ENCODE measurements around the gene SH3BP4. TPM values are rescaled to one million over a fixed set of nuclear protein-coding genes. Genes with fewer than 3 reads are reported as not detected.

SH3BP4 gene
- total RNA-seq, 1 experiment from 2014 or later = 53.3 TPM

DNA sequence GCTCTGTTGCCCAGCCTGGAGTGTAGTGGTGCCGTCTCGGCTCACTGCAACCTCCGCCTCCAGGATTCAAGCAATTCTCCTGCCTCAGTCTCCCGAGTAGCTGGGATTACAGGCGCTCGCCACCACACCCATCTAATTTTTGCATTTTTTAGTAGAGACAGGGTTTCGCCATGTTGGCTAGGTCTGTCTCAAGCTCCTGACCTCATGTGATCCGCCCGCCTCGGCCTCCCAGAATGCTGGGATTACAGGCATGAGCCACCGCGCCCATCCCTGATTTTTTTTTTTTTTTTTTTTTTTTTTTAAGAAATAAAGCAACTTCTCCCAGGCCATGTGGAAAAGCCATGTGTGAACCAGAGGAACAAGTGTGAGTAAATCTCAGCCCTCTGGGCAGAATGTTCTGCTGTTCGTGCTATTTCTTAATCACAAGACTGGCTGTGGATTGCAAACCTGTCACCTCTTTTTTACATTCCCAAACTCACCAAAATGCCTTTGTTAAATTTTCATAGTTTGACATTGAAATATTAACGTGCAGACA lies 6.4 kb upstream of the SH3BP4 start:
- DNase-seq (ENCODE audit: low spot score) = no peak

DNA sequence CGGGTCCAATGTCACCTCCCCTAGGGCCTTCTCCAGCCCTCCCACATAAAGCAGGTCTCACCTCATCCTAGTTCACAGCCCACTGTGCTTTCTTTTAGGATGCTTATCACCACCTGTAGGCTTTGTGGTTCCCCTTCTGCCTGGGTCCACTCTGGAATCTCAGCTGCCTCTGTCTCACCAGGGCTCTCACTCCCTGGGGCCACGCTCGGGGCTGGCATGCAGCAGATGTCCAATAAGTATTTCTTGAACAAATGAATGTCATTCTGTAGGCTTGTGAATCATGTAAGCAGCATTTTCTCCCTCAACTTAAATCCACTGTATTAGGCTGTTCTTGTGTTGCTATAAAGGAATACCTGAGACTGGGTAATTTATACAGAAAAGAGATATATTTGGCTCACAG lies 4.3 kb upstream of the SH3BP4 start:
- DNase-seq (ENCODE audit: low spot score) = no peak

DNA sequence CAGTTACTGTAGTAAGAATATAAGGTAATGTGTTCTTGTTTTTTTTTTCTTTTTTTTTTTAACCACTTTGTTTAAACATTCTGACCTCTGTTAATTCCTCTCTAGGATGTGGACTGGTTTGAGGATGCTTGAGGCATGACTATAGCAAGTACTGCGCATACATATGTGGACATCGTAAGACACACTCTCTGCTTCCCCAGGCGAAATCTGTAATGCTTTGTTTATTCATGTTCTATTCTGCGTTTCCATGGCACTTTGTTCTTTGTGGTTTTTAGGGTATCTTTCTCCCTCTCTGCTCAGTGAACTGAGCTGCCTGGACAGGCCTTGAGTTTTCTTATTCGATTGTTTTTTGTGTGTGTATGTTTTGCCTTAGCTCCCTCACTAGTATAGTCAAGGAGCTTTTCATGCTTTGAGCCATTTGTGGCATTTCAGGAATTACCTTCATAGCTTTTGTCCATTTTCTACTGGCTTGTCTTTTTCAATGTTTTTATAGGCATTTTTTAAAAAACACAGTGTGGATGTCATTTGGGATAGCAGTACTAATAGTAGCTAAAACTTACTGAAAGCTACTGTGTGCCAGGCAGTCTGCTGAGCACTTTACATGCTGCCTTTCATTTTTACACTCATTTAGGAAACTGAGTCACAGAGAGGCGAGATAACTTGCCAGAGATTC lies 1.9 kb upstream of the SH3BP4 start:
- DNase-seq (ENCODE audit: low spot score) = peak; percentile 63

DNA sequence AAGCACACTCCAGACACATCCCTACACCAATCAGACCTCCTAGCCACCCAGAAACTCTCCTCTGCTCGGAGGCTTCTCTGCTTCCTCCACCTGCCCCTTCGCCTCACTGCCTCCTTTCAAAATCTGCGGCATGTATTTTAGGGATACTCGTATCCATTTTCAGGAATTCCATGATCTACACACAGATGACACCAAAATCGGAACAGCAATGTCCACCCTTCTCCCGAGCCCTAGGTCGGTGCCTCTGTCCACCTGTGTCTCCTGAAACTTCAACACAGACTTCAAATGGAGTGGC lies 1.4 kb upstream of the SH3BP4 start:
- no peak for DNase-seq (ENCODE audit: low spot score)

DNA sequence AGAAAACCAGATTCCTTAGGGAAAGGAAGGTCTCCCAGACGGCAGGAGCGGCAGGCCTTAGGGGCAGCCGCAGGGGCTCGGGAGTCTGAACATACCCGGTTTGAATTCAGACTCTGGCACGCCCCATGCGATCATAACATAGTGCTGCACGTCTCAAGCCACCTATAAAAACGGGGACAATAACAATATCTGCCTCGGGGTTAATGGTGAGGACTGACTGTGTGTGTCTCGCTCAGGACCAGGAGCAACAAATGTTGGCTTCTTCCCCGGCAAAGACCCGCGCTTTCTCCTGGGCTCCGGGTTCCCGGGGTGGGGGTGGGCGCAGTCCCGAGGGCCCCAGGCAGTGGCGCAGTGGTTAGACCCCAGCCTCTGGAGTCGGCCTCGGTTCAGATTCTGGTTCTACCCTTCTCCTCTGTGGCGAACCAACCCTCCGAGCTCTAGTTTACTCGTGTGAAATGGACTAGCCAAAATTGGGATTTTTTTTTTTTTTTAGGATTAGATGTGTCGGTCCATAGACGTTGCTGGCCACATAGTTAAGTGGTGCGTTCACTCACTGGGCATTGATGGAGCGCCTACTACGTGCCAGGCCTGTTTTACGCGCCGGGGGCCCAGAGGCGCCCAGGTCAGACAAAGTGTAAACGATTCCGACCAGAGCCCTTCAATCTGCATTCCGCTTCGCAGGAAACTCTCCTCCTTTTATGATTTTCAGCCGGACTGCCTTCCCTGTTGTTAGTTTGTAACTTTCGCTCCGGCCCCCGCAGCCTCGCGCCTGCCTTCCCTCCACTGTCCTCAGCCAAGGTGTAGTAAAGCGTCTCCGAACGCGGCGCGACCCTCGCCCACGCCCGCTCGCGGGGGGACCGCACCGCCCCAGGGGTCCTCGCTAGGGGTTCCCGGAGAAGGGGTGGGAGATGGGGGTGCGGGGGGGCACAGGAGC lies 820 bp upstream of the SH3BP4 start:
- DNase-seq (ENCODE audit: low spot score) = no peak

DNA sequence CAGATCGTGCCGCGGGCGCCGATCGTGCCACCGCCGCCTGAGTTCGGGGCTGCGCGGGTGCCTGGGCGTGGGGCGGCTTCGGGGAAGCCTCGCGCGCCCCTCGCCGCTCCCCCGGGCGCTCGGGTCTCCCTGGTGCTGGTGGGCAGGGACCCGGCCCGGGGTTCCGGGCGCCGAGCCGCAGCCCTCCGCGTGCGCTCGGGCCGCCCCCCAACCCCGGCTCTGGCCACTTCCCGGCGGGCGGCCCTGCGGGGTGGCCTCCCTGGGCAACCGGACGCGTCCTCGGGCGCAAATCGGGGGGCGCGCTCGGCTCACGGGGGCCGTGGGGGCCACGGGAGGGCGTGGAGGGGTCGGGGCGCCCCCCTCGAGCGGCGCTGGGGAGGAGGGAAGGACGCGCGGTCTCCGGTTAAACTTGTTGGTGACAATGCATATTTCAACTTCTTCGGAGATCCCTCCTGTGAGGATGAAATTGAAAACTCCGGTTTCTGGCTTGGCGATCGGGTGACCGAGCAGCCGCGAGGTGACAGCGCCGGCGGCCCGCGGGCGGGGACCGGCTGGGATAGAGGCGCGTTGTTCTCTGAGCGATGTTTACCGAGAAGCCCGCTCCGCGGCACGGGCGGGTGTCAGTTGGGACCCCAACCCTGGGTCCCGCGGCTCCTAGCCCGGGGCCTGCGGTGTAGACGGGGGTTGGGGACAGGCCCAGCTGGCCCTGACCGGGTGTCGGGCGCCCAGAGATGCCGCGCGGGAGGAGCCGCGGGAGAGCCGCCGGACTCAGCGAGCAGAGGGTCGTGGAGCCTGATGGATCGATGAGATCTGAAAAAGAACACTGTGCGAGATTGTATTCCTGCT lies 676 bp downstream of the SH3BP4 start:
- no peak for DNase-seq (ENCODE audit: low spot score)

DNA sequence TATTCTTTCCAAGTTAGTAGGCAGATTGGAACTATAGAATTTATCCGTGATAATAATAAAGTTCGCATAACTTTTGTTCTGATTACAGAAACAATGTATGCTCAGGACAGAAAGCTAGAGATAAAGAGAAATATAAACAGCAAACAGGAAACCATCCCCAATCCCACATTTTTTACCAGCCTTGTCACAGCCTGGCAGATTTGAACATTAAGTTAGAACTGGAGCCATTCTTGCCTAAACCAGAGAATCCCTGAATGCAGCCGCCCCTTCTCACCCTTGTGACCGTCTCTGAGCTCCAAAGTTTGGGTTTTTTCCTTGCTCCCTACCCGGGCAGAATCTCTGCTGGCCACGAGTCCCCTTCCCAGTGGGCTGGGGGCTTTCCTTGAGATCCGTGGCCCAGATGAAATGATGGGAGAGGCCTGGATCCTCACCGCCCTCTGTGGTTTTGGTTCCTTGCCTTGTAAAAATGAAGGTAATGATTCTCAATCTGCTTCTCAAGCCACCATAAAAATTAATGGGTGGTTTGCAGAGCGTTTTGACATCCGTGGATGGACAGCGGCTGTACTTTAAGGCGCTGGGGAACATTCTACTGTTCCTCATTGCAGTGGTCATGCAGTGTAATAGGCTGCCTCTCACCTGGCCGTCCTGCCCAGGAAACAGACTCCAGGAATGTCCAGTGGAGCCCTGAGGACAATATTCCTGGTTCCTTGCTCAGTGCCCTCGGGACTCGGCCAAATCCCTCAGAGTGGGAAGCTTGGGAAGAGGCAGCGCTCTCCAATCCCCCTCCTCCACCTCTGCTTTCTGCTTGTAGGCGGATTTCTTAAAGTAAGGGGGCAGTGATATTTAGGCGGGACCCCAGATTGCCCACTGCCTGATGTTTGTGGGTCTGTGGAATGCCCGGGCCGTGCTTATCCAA lies 1.6 kb downstream of the SH3BP4 start:
- DNase-seq (ENCODE audit: low spot score) = peak; percentile 40

DNA sequence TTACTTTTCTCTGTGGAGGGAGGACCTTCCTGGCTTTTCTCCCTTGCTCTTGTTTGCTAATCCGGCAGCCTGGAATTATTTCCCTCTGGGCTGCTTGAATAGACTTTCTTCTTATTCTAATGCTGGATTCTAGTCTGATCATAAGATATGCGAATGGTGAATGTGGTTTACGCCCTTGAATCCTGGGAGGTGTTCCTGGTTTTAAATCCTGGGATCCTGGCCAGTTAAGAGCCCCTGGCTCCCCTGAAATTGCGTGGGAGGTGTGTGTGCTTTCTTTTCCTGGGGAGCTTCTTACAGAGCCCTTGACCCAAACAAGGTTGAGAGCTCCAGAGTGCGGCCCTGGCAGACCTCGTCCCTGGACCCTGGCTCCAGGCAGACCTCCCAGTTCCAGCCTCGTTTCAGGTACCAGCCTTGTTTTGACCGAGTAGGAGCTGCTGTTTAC lies 2.8 kb downstream of the SH3BP4 start:
- DNase-seq (ENCODE audit: low spot score) = no peak

DNA sequence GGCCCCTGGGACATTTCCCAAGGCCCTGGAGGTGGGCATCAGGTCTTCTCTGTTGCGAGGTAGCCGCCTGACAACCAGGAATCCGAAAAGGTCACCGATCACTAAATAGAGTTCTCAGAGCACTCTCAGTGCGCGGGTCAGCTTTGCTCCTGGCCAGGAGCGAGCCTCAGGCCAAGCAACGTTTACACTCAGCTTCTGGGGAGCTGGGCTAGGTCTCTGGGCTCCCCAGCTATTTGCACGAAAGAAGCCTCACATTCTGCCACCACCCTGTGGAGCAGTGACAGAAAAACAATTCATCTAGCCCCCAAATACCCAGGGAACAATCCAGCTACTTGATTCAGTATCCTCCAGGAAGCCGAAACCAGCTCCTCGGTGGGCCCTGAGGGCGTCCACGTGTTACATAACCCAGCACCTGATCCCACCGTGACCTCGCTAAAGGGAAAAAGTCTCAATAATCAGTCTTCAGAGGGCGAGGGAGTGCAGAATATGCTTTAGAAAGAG lies 3.3 kb downstream of the SH3BP4 start:
- DNase-seq (ENCODE audit: low spot score) = no peak

DNA sequence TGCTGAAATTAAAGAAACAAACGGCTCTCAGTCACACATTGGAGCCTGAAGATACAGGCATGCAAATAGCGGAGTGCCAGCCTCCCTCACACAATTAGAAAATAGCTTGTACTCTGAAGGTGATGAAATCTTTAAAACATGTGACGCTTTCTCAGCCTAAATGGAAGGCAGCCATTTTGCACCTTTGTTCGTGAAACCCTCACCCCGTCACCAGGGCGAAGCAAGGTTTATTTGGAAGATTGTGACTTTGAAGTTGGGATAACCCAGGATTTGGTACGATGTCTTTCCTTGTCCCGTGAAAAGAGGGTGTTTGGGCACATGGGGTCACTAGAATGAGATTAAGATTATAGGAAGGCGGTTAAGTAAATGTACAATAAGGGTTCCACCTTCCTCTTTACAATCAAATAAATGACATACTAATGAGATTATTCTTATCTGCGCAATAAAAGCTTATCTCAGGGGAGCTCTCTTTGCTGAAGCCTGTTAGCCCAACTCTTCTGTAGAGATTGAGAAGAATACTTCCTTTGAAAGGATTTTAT lies 4.2 kb downstream of the SH3BP4 start:
- no peak for DNase-seq (ENCODE audit: low spot score)

DNA sequence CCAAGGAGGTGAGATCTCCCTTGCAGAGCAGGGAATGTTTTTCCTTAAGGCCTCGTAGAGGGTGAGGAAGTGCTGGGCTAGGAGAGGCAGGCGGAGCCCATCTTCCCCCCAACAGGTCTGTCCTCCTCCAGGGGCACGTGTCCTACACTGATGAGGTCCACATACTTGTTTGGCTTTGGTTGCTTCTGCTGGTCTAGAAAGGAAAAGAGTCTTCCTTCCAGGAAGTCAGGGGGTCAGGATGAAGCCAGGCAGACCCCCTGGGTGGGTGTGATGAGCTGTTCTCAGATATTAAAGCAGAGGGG lies 6.0 kb downstream of the SH3BP4 start:
- DNase-seq (ENCODE audit: low spot score) = no peak

DNA sequence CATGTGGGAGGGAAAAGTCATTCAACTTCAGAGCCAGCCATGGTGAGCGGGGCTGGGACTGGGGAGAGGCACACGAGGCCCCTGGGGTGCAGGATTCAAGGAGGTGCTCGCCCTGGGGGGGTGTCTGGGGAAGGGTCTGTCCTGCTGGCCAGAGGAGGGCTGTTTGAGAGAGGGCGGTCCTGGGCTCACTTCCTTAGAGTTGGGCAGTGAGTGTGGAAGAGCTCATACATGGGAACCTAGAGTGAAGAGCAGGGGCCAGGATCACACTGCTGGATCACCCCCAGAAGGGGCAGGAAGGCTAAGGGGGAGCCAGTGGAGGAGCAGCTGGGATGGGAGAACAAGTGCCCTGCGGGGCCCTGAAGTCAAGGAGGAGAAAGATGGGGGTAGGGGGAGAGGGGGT lies 6.5 kb downstream of the SH3BP4 start:
- DNase-seq (ENCODE audit: low spot score) = no peak

DNA sequence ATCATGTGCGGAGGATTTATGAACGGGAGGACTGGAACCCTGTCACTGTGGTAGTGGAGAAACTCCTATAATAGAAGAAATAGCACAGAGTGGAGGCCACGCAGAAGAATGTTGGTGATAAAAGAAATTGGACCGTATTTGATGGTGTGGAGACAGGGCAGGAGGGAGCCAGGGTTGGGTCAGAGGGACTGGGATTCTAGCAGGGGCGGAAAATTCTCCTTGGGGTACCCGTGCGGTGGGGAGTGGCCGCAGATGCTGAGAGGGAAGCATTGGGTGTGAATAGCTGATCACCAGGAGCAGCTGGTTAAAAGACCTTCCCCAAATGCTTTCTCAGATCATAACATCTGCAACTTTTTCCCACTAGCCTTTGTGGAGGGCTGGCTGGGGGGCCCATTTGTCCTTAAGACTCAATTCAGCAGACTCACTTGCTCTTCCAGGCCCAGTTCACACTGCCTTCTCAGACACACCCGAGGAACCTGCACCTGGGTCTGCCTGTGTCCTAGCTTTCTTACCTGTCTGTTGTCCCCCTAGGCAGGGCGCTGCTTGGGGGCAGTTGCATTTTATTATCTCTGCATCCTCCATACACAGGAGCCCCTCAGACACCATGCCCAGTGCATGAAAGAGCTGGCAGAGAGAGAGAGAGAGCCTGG lies 7.1 kb downstream of the SH3BP4 start:
- no peak for DNase-seq (ENCODE audit: low spot score)

DNA sequence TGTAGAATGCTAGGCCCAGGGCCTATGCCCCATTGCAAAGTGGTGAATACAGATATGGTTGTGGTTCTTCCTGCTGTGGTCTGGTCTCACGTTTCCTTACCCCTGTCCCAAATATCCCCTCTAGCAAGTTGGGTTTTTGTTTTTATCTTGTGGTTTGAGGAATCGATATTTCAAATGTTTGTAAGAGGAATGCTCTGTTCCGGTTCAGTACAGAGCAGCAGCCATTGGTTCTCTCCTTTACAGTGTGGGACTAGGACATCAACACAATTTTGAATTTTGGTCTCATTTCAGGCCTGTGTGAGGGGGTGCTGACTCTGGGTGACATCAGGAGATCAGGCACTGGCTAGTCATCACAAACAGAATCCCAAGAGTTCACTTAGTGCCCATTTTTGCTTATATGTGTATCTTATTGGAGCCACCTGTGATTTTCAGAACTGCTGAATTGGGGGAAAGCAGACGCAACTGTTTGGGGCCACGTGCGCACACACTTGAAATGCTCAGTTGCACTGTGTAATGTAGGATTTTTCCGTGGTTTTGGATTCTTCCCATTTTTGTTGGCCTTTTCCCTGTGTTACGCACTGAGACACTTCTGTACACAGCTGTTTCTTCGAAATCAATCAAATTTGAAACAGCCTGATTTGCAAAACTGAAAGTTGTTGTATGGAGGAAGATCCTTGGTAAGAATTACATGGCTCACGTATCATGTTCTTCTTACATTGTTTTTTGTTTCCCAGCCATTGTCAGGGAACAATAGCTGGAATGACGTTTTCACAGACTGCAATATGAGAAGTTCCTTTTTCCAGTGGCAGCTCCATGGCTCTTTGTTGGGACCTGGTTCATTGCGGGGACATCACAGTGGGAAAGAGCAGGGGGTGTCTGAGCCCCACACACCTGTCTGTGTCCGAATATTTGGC lies 8.6 kb downstream of the SH3BP4 start:
- no peak for DNase-seq (ENCODE audit: low spot score)

DNA sequence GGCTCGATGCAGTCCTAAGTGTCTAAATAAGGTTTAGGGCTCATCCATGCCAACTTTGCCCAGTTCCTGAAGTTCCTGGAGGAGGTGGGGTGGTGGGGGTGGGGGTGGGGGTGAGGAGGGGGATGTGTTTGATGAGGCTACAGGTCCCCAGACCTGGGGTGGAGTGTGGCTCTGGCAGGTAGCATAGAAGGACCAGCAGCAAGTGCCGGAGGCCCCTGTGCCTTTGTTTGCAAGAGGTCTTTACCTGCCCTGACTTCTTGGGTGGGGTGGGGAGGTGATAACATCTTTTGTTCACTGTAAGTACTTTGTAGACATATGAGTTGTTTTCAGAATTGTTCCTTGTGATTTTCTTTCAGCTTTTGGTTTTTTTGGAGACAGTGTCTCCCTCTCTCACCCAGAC lies 10.0 kb downstream of the SH3BP4 start:
- DNase-seq (ENCODE audit: low spot score) = no peak

DNA sequence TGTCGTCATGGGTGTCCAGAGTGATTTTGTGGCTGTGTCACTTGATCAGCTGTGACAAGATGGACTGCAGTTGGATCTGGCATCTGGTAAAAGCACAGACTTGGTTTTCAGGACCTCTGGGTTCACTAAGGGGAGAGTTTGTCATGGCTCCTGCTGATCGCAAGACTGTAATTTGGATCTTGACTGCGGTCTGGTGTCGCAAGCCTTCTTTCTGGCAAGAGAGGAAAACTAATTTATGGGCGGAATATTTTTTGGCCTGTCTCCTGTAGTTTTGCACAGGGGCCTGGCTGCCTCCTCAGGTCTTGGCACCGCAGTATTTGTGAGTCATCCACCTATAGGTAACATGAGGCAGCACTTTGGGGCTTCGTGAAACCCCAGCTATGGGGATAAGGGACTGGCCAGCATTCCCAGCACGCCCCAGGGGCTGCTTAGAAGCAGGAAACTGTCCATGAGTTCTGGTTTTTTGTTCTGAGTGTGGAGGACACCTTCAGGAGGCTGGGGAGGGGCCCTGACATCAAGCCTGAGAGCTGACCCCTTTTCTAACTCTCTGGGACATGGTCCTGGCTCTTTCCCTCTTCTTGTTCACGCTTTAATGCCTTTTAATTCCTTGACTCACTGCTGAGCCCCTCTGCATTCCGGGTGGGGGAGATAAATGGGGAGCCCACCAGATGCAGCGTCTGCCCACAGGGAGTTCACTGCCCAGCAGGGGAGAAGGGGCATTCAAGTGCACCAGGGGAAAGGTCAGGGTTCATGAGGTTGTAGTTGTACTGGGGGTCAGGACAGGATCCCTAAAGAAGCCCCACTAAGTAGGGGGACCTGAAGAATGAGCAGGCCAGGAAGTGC lies 12.2 kb downstream of the SH3BP4 start:
- peak; percentile 89 for DNase-seq (ENCODE audit: low spot score)

DNA sequence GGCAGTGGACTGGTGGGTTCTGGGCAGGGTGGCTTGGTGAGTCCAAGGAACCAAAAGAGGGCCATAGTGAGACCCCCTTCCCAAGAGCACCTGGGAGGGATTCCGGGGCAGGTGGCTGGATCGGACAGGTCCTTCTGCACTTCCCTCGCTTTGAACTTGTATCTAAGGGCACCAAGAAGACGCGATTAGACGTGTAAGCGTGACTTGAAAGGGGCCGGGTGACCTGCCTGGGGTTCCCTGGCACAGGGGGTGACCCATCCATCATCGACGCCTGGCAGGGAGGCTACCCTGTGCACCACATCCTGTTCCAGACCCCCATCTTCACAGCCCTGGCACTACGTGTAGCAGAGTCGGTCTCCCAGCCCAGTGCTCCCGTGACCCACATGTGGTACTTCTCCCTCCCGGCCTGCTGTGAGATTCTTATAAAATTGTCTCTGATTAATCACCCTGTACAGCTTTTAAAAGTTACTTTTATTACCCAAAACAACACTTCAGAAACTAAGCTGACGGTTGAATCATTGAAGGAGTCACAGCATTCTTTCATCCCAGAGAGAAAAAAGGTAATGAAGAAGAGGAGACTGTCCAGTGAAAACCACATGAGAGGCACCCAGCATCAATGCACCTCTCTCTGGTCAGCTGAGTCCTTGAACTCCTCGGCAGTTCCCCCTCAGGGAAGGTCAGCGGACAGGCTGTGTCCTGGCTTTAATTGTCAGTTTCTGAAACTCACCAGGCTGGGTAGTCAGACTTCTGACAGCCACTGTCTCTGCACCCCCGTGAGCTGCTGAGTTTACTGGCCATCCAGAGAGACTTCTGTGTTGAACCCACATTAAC lies 13.0 kb downstream of the SH3BP4 start:
- DNase-seq (ENCODE audit: low spot score) = peak; percentile 89

All from A172 (cell line).